OCI-LY3 (cell line): ENCODE data around the gene YBX1.
"Not testable (repeated sequence)": the region's sequence is repeated elsewhere in the genome, so short reads cannot be mapped to it uniquely, and the experiment has no call there.

ENCODE experiments used
- CTCF ChIP-seq: fragments of 200-600, 300-600 bp; sonication (generic); IDR thresholded peaks from 2 replicates; pipeline ENCODE4 v1.5.1; 2014; ENCODE audit warnings: antibody characterized with exemption, low read length, low read depth
- EZH2phosphoT487 ChIP-seq: fragments of 200-600 bp; shearing (Covaris generic); IDR thresholded peaks from 2 replicates; pipeline ENCODE4 v1.6.1; 2018; ENCODE audit warnings: antibody characterized with exemption, mixed run types, low read depth

GRCh38 chr1:42682484-42682738 is 193 bp downstream of the YBX1 start:
- not testable (repeated sequence) for TF ChIP-seq CTCF, EZH2phosphoT487
